ENCODE data around the gene SLCO1B1.

GRCh38 chr12:21257172-21257571, 126.2 kb downstream of the SLCO1B1 start:
- TF ChIP-seq CTCF (IDR thresholded peaks at IDR 0.05) (no peak), EZH2 (IDR thresholded peaks at IDR 0.05; ENCODE audit: borderline replicate concordance, insufficient read depth, low read depth, low read length, poor library complexity, severe bottlenecking) (no peak)

Data from B cell (primary cell).